Anterior cingulate cortex (tissue), 58 donors: Measurements from ENCODE around the gene TMEM213.

Source experiments
- DNase-seq, 58 donors: peaks; one replicate each; lab custom pipeline; 2025; lab: John Stamatoyannopoulos, UW

The TMEM213 gene

GRCh38 chr7:138835087-138835486 is 37.3 kb downstream of the TMEM213 start:
- no peak for DNase-seq

- peak in 11 of 58 donors; percentile 2 to 33 (median 5) for DNase-seq
Measured at GRCh38 chr7:138837627-138838026, 39.8 kb downstream of the TMEM213 start.

- peak in 1 of 58 donors; percentile 10 for DNase-seq
Measured at GRCh38 chr7:138838166-138838565, 40.4 kb downstream of the TMEM213 start.

GRCh38 chr7:138842111-138842510 is 44.3 kb downstream of the TMEM213 start:
- no peak for DNase-seq

- no peak for DNase-seq
Measured at GRCh38 chr7:138843632-138844580, 46.1 kb downstream of the TMEM213 start.

- no peak for DNase-seq
Measured at GRCh38 chr7:138845711-138846110, 47.9 kb downstream of the TMEM213 start.

- DNase-seq, result no peak
Measured at GRCh38 chr7:138848056-138848980, 50.5 kb downstream of the TMEM213 start.

- DNase-seq, result no peak
Measured at GRCh38 chr7:138849701-138850100, 51.9 kb downstream of the TMEM213 start.

- DNase-seq, result no peak
Measured at GRCh38 chr7:138852469-138852868, 54.7 kb downstream of the TMEM213 start.

GRCh38 chr7:138853448-138853847 is 55.7 kb downstream of the TMEM213 start:
- no peak for DNase-seq

- no peak for DNase-seq
Measured at GRCh38 chr7:138854115-138854645, 56.4 kb downstream of the TMEM213 start.

- no peak for DNase-seq
Measured at GRCh38 chr7:138857728-138858127, 59.9 kb downstream of the TMEM213 start.

GRCh38 chr7:138861051-138861450 is 63.3 kb downstream of the TMEM213 start:
- DNase-seq, result no peak

- DNase-seq, result no peak
Measured at GRCh38 chr7:138863931-138864330, 66.1 kb downstream of the TMEM213 start.

GRCh38 chr7:138864667-138865066 is 66.9 kb downstream of the TMEM213 start:
- DNase-seq, result no peak

GRCh38 chr7:138865843-138866242 is 68.0 kb downstream of the TMEM213 start:
- DNase-seq, result no peak

- DNase-seq, result no peak
Measured at GRCh38 chr7:138866353-138866752, 68.6 kb downstream of the TMEM213 start.

- no peak for DNase-seq
Measured at GRCh38 chr7:138867744-138868143, 70.0 kb downstream of the TMEM213 start.

- no peak for DNase-seq
Measured at GRCh38 chr7:138868711-138869110, 70.9 kb downstream of the TMEM213 start.

- DNase-seq, result no peak
Measured at GRCh38 chr7:138869353-138869752, 71.6 kb downstream of the TMEM213 start.
